Measurements from ENCODE around the gene LSS. TPM values are rescaled to one million over a fixed set of nuclear protein-coding genes. Genes with fewer than 3 reads are reported as not detected.

LSS gene
- polyA plus RNA-seq, 1 donor, result 38.6 TPM

Other genes with a start within 250 kb of the LSS start
- gene COL6A1, start 247.0 kb downstream of the LSS start, polyA plus RNA-seq (ENCODE audit: insufficient read length), result 430 TPM
- 584 TPM for gene COL6A2, start 130.7 kb downstream of the LSS start, polyA plus RNA-seq (ENCODE audit: insufficient read length)
- 1.1 TPM for gene FTCD, start 73.2 kb downstream of the LSS start, polyA plus RNA-seq (ENCODE audit: insufficient read length)
- 8.2 TPM for gene SPATC1L, start 44.3 kb downstream of the LSS start, polyA plus RNA-seq (ENCODE audit: insufficient read length)
- 64.0 TPM for gene MCM3AP, start 56.8 kb upstream of the LSS start, polyA plus RNA-seq (ENCODE audit: insufficient read length)
- gene YBEY, start 57.6 kb upstream of the LSS start, polyA plus RNA-seq (ENCODE audit: insufficient read length), result 13.3 TPM
- 8.5 TPM for gene C21orf58, start 95.1 kb upstream of the LSS start, polyA plus RNA-seq (ENCODE audit: insufficient read length)
- 68.3 TPM for gene PCNT, start 95.4 kb upstream of the LSS start, polyA plus RNA-seq (ENCODE audit: insufficient read length)
- gene DIP2A, start 230.1 kb upstream of the LSS start, polyA plus RNA-seq (ENCODE audit: insufficient read length), result 30.7 TPM